SK-N-MC (cell line): ENCODE data around the gene DLGAP1.

ENCODE experiments used
- DNase-seq: peaks from one replicate; pipeline ENCODE4 v3.0.0-alpha.2; 2011; ENCODE audit warnings: low read depth, low spot score
- H3K27ac ChIP-seq: fragments of 200-600 bp; sonication (generic); 2 replicates; pipeline ENCODE4 v1.5.1; 2016; ENCODE audit warnings: mixed run types
- H3K36me3 ChIP-seq: fragments of 200-600 bp; sonication (generic); 2 replicates; pipeline ENCODE4 v1.6.1; 2017; ENCODE audit warnings: antibody characterized with exemption, low read length, mixed read lengths; ENCODE audit not compliant: insufficient read depth
- H3K4me3 ChIP-seq: fragments of 200-600 bp; sonication (generic); 2 replicates; pipeline ENCODE4 v1.5.1; 2016
- H3K9ac ChIP-seq: fragments of 200-600 bp; sonication (generic); 2 replicates; pipeline ENCODE4 v1.8.0; 2017; ENCODE audit warnings: mixed run types, mixed read lengths; ENCODE audit not compliant: insufficient read length
- H3K9me3 ChIP-seq: fragments of 200-600 bp; sonication (generic); 2 replicates; pipeline ENCODE4 v1.6.1; 2017; ENCODE audit warnings: low read depth, mild to moderate bottlenecking, antibody characterized with exemption, low read length, moderate library complexity, mixed read lengths
- EZH2 ChIP-seq: fragments of 200-600 bp; sonication (generic); IDR thresholded peaks from one replicate; pipeline ENCODE4 v1.6.1; 2017; ENCODE audit warnings: antibody characterized with exemption
- FOXP2 ChIP-seq: optimal IDR thresholded peaks from 2 replicates; pipeline ENCODE3; 2011; ENCODE audit warnings: mild to moderate bottlenecking, moderate library complexity; ENCODE audit not compliant: insufficient read depth; ENCODE audit errors: extremely low read length, control extremely low read depth
- POLR2AphosphoS5 ChIP-seq: IDR thresholded peaks from 2 replicates; pipeline ENCODE4 v1.6.1; 2012; ENCODE audit warnings: mild to moderate bottlenecking, low read depth, low read length, borderline replicate concordance

DLGAP1 gene

GRCh38 chr18:3842844-3843243, 612.3 kb downstream of the DLGAP1 start:
- Histone ChIP-seq H3K4me3 (no peak overlapping the region), H3K36me3 (no peaks in the 10 kb centered on the region), H3K9me3 (no peaks in the 10 kb centered on the region), H3K27ac (no peak overlapping the region), H3K9ac (no peak overlapping the region)
- DNase-seq, result no peak
- TF ChIP-seq EZH2, result no peak
- no peak for TF ChIP-seq POLR2AphosphoS5

- Histone ChIP-seq H3K27ac (peak overlapping the region; percentile 17; the same call in 1 of the 2 replicates), H3K9ac (no peak overlapping the region), H3K36me3 (no peaks in the 10 kb centered on the region), H3K9me3 (no peaks in the 10 kb centered on the region), H3K4me3 (no peak overlapping the region)
- TF ChIP-seq POLR2AphosphoS5 (no peak), FOXP2 (no peak), EZH2 (no peak)
- DNase-seq, result no peak
These were observed 614.3 kb downstream of the DLGAP1 start for GRCh38 chr18:3840766-3841165.

DNA sequence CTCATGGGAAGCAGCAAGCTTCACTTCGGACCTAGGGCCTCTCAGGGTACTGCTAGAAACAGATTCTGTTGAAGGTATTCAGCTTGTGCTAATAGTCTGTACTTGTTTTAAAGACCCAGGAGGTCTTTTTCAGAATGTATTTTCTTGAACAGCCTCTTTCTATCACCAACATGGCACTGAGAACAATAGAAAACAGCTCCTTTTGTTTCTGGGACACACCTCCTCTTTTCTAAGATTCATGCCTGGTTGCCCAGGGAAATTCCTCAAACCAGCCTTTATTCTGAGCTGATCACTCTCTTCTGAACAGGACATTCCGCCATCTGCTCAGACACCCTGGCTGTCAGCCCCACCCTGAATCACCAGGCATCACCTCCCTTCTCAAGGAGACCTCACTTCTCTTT, 615.5 kb downstream of the DLGAP1 start:
- TF ChIP-seq POLR2AphosphoS5, result no peak
- TF ChIP-seq FOXP2, result no peak
- no peak for TF ChIP-seq EZH2
- no peak for DNase-seq
- H3K9me3 ChIP-seq, result no peaks in the 10 kb centered on the region
- no peak overlapping the region for H3K27ac ChIP-seq
- H3K4me3 ChIP-seq, result no peak overlapping the region
- no peaks in the 10 kb centered on the region for H3K36me3 ChIP-seq
- H3K9ac ChIP-seq, result no peak overlapping the region

DNA sequence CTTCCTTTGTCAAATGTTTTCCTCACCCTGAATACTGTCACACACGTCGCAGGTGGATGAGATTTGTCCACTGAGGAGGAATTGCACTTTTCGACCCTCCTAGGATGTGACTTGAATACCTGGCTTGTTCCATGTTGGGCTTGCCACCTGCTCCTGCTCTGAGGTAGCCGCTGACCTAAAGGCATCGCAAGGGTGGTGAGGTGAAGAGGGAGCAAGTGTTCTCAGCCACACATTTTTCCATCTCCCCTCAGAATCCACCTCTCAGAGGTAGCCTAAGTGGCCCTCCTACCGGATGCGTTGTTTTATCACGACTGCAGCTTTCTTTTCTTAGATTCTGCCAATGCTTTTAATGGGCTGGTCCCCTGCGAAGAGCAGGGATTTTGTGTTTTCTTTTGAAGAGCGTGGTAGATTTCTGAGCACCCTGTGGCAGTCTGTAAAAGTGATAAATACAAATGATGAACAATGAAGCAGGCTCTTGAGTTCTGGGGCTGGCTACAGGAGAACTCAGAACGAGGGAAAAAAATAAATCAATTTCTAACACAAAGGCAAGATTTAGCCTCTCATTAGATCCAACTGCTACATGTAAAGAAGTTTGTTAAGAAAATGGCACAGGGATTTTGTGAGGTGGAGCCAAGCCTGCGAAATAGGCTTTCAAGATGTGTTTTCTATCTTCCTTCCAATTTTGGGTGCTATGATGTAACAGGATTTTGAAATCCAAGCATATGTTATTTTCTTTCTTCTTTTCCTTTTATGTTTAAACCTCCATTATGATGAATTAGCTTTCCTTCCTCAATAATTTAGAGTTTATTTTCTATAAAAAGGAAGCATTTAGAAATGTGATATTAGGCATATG, 618.4 kb downstream of the DLGAP1 start:
- TF ChIP-seq FOXP2, result no peak
- no peak; the same call in 1 of the 2 replicates for TF ChIP-seq POLR2AphosphoS5
- TF ChIP-seq EZH2, result no peak
- Histone ChIP-seq H3K27ac (peak overlapping the region; percentile 95), H3K9me3 (peaks cover 5% of the 10 kb centered on the region; the same call in 1 of the 2 replicates), H3K4me3 (peak overlapping the region; percentile 37), H3K9ac (peak overlapping the region; percentile 1), H3K36me3 (no peaks in the 10 kb centered on the region)
- DNase-seq, result peak; percentile 56

DNA sequence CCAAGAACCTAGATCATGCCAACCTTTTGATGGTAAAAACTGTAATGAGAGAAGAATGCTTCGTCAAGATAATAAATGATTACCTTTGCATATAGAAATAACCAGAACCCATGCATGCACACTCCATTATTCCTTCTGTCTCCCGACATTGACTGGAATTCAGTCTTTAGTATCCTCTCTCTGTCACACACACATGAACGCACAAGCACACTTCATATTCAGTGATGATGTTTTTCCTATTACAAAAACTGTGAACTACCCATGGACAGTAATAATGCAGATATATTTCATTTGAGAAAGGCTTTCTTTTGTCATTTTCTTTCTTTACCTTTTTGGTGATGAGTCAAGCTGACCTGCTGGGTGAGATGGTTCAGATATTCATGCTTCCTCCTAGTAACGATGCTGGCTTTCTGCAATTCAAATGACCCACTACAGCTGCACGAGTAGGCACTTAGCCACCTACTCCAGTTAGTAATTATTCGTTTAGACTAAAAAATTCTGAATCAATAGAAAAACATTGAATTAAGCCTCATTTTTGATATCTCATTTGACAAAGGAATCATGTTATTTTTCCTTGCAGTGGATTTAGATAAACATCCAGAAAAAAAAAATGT, 623.0 kb downstream of the DLGAP1 start:
- H3K27ac ChIP-seq, result peak overlapping the region; percentile 97

GRCh38 chr18:3830604-3831003, 624.5 kb downstream of the DLGAP1 start:
- TF ChIP-seq POLR2AphosphoS5 (no peak), FOXP2 (no peak), EZH2 (no peak)
- no peak overlapping the region for H3K9ac ChIP-seq
- H3K36me3 ChIP-seq, result no peaks in the 10 kb centered on the region
- DNase-seq, result no peak
- H3K9me3 ChIP-seq, result peaks cover 5% of the 10 kb centered on the region; the same call in 1 of the 2 replicates
- no peak overlapping the region for H3K27ac ChIP-seq
- no peak overlapping the region for H3K4me3 ChIP-seq

More for the DNA sequence above, 623.0 kb downstream of the DLGAP1 start:
- no peaks in the 10 kb centered on the region for H3K36me3 ChIP-seq
- H3K9me3 ChIP-seq, result peaks cover 5% of the 10 kb centered on the region; the same call in 1 of the 2 replicates
- H3K9ac ChIP-seq, result peak overlapping the region; percentile 75
- no peak for DNase-seq
- TF ChIP-seq POLR2AphosphoS5, result no peak
- TF ChIP-seq EZH2, result no peak
- TF ChIP-seq FOXP2, result no peak
- peak overlapping the region; percentile 61 for H3K4me3 ChIP-seq

GRCh38 chr18:3827236-3827845, 627.8 kb downstream of the DLGAP1 start:
- no peaks in the 10 kb centered on the region for H3K36me3 ChIP-seq
- no peak overlapping the region for H3K9ac ChIP-seq
- no peak overlapping the region for H3K4me3 ChIP-seq
- no peaks in the 10 kb centered on the region for H3K9me3 ChIP-seq
- H3K27ac ChIP-seq, result peak overlapping the region; percentile 19
- TF ChIP-seq FOXP2 (no peak), POLR2AphosphoS5 (no peak), EZH2 (no peak)
- DNase-seq, result no peak

DNA sequence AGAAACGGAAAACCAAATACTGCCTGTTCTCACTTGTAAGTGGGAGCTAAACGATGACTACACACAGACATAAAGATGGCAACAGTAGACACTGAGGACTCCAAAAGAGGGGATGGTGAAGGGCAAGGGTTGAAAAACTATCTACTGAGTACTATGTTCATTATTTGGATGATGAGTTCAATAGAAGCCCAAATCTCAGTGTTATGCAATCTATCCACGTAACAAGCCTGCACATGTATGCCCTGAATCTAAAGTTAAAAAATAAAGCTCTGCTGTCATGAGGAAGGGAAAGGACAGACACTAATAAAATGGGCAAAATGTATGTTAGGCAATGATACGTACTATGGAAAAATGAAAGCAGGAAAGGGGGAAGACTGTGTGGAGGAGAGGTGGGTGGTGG, 629.1 kb downstream of the DLGAP1 start:
- Histone ChIP-seq H3K9ac (no peak overlapping the region), H3K4me3 (no peak overlapping the region), H3K9me3 (no peaks in the 10 kb centered on the region), H3K27ac (no peak overlapping the region), H3K36me3 (no peaks in the 10 kb centered on the region)
- DNase-seq, result no peak
- TF ChIP-seq FOXP2 (no peak), EZH2 (no peak), POLR2AphosphoS5 (no peak)
